ENCODE data around the gene RNF212. TPM values are rescaled to one million over a fixed set of nuclear protein-coding genes. Genes with fewer than 3 reads are reported as not detected.

Gene RNF212
- total and polyA plus RNA-seq, 12 donors = 0.21 to 2.1 (median 0.31) TPM; not detected in 4

DNA sequence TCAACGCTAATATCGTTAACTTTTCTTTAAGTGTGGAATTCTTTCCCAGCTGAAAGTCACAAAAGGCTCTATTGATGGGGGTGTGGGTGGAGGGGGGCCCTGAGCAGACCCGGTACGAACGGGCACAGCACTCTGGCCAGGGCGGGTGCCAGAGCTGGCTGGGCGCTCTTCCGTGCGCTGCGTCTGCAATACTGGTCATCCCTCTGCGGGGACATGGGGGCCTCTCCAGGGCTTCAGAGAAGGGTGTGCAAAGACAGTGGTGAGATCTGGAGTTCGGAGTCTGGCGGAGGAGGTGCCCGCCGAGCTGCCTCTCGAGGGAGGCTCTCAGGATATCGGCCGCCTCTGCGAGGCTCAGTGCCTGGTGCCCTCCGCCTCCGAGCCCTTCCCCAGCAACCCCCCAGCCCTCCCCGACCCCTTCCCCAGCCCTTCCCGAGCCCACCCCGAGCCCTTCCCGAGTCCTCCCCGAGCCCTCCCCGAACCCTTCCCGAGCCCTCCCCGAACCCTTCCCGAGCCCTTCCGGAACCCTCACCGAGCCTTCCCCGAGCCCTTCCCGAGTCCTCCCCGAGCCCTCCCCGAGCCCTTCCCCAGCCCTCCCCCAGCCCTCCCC is 67.7 kb downstream of the RNF212 start:
- Histone ChIP-seq H3K27ac (no peak overlapping the region), H3K4me1 (peaks cover 2 to 39% (median 23%) of the 10 kb centered on the region in 9 donors), H3K36me3 (no peaks in the 10 kb centered on the region), H3K4me3 (no peak overlapping the region), H3K9me3 (no peaks in the 10 kb centered on the region), H3K27me3 (peaks cover 0 to 61% (median 48%) of the 10 kb centered on the region in 7 donors)
- ATAC-seq (no peak), DNase-seq (no peak)
- TF ChIP-seq, protein P1, sequence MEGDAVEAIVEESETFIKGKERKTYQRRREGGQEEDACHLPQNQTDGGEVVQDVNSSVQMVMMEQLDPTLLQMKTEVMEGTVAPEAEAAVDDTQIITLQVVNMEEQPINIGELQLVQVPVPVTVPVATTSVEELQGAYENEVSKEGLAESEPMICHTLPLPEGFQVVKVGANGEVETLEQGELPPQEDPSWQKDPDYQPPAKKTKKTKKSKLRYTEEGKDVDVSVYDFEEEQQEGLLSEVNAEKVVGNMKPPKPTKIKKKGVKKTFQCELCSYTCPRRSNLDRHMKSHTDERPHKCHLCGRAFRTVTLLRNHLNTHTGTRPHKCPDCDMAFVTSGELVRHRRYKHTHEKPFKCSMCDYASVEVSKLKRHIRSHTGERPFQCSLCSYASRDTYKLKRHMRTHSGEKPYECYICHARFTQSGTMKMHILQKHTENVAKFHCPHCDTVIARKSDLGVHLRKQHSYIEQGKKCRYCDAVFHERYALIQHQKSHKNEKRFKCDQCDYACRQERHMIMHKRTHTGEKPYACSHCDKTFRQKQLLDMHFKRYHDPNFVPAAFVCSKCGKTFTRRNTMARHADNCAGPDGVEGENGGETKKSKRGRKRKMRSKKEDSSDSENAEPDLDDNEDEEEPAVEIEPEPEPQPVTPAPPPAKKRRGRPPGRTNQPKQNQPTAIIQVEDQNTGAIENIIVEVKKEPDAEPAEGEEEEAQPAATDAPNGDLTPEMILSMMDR (IDR thresholded peaks at IDR 0.05) = no peak
- 77 to 82% methylated on average over 26 to 36 of the region's 36 CpGs for WGBS, 2 donors
- intact Hi-C loops (cut with DNase I) = no loop called here

DNA sequence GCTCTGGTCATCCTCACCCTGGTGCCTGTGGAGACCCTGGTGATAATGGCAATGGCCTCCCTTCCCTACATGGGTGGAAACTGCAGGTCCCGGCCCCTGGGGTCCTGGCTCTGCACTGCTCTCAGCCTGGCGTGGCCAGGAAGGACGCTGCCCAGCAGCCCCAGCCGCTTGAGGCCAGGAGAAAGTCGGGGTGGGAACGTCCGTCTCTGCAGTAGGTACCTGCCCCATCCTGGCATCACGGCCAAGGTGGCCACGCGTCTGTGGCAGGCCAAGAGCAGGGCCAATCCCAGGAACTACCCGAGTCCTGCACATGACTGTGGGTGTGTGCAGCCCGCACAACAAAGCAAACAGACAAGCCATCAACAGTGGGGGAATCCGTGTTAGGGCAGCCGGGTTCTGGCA is 68.2 kb downstream of the RNF212 start:
- WGBS, 2 donors = 80 to 85% methylated on average over 14 of the region's 14 CpGs
- Histone ChIP-seq H3K4me1 (peaks cover 2 to 40% (median 23%) of the 10 kb centered on the region in 9 donors), H3K36me3 (no peaks in the 10 kb centered on the region), H3K9me3 (no peaks in the 10 kb centered on the region), H3K27me3 (peaks cover 0 to 62% (median 48%) of the 10 kb centered on the region in 7 donors), H3K27ac (no peak overlapping the region), H3K4me3 (no peak overlapping the region)
- TF ChIP-seq, protein P1 (IDR thresholded peaks at IDR 0.05) = no peak
- ATAC-seq (no peak), DNase-seq (no peak)
- intact Hi-C loops (cut with DNase I) = no loop called here

DNA sequence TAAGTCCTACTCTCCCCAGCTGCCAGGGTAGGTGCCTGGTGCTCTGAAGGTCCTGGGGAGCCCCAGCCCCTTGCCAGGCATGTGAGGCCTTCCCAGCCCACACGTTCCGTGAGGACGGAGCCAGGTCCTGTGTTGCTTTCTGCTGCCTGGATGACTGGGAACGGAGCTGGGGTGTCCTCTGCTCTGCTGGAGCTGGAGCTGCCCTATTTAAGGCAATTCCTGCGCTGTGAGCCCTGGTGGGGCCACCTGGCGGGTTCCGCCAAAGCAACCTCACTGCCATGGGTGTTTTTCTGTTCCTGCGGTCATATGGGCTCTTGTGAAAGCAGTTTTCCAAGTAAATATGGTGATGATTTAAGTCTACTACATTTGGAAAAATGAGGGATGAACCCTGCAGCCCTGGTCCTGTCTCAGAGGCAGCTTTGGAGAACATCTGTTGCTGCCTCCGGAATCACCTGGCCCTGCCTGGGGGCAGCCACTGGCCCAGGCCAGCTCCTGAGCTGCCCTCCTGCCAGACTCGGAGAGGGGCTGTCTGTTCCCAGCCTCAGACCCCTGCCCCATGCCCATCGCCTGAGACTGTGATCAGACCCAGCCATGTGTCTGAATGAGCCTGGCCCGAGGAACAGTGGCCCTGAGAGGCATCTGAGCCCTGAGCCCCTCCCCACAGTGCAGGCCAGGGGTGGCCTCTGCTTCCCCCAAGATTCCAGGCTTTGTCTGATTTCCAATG is 68.7 kb downstream of the RNF212 start:
- Histone ChIP-seq H3K27me3 (peaks cover 0 to 61% (median 45%) of the 10 kb centered on the region in 7 donors), H3K36me3 (no peaks in the 10 kb centered on the region), H3K4me1 (peaks cover 2 to 41% (median 23%) of the 10 kb centered on the region in 9 donors), H3K4me3 (no peak overlapping the region), H3K27ac (peak overlapping the region in 4 of 10 donors; percentile 11 to 76 (median 30)), H3K9me3 (no peaks in the 10 kb centered on the region)
- 84 to 85% methylated on average over 12 of the region's 12 CpGs for whole genome bisulfite sequencing, 2 donors
- TF ChIP-seq, protein P1 (IDR thresholded peaks at IDR 0.05) = no peak
- DNase-seq = no peak
- ATAC-seq = no peak
- intact Hi-C loops (cut with DNase I) = no loop called here

- DNase-seq (peak; percentile 76 to 80), ATAC-seq (peak; percentile 67 to 86 (median 80))
- TF ChIP-seq, protein P1 (IDR thresholded peaks at IDR 0.05) = no peak
- Histone ChIP-seq H3K27me3 (peaks cover 0 to 54% (median 39%) of the 10 kb centered on the region in 7 donors), H3K27ac (peak overlapping the region in 5 of 10 donors; percentile 11 to 76 (median 29)), H3K4me1 (peaks cover 2 to 44% (median 23%) of the 10 kb centered on the region in 9 donors), H3K9me3 (no peaks in the 10 kb centered on the region), H3K36me3 (no peaks in the 10 kb centered on the region), H3K4me3 (peak overlapping the region in 4 of 10 donors; percentile 3 to 23 (median 18))
- 22 to 27% methylated on average over 32 to 36 of the region's 36 CpGs for WGBS, 2 donors
- intact Hi-C loops (cut with DNase I) = no loop called here
Measured at GRCh38 chr4:1043651-1044468, 69.5 kb downstream of the RNF212 start.
